K562 (cell line): ENCODE results near the gene ATG13. TPM values are rescaled to one million over a fixed set of nuclear protein-coding genes. Genes with fewer than 3 reads are reported as not detected.

Experiments used
- ATF2 ChIP-seq: sonication (generic); formaldehyde crosslinking; IDR thresholded peaks from 2 replicates; pipeline ENCODE4 v1.8.1; 2022; ENCODE audit warnings: missing genetic modification reagents
- CXXC5 ChIP-seq: fragments of 250-450 bp; sonication (Bioruptor Pico); IDR thresholded peaks from 2 replicates; pipeline ENCODE4 v1.8.0; 2022; ENCODE audit warnings: inconsistent platforms, mild to moderate bottlenecking, moderate library complexity
- FOXP4 ChIP-seq: sonication (generic); formaldehyde crosslinking; IDR thresholded peaks from 2 replicates; pipeline ENCODE4 v1.8.0; 2022; ENCODE audit warnings: mild to moderate bottlenecking, missing genetic modification reagents, borderline replicate concordance
- JUN ChIP-seq, 2 experiments: sonication (generic) in 1 of 2; formaldehyde crosslinking in 1 of 2; IDR thresholded peaks; 2 replicates each; pipeline versions ENCODE4 v1.6.1 to v1.8.0; 2012 to 2022; ENCODE audit warnings: borderline replicate concordance in 2 of 2, mild to moderate bottlenecking in 2 of 2, improper control_type of control experiment in 1 of 2, low read depth in 1 of 2, low read length in 1 of 2, missing genetic modification reagents in 1 of 2
- KDM5B ChIP-seq: fragments of 200-600 bp; sonication (generic); IDR thresholded peaks from 2 replicates; pipeline ENCODE4 v1.6.1; 2012; ENCODE audit warnings: low read depth, mild to moderate bottlenecking, moderate library complexity, low read length, control low read depth, inconsistent platforms; ENCODE audit not compliant: insufficient replicate concordance
- KLF13 ChIP-seq: fragments of 450-650 bp; IDR thresholded peaks from 2 replicates; pipeline ENCODE4 v1.6.1; 2016; ENCODE audit warnings: missing genetic modification characterization, low read depth, mild to moderate bottlenecking, missing compliant biosample characterization, moderate library complexity, borderline replicate concordance
- MYC ChIP-seq, 2 experiments: fragments of 250-450 bp in 1 of 2; sonication (Bioruptor Pico) in 1 of 2; IDR thresholded peaks; 2 replicates each; pipeline versions ENCODE4 v1.5.1 to v1.6.1; 2012 to 2021; ENCODE audit warnings: low read depth in 2 of 2, borderline replicate concordance in 1 of 2, improper control_type of control experiment in 1 of 2, low read length in 1 of 2, mild to moderate bottlenecking in 1 of 2, moderate library complexity in 1 of 2
- NFIC ChIP-seq: fragments of 450-650 bp; IDR thresholded peaks from 2 replicates; pipeline ENCODE4 v1.6.1; 2017; ENCODE audit warnings: mild to moderate bottlenecking, inconsistent platforms
- SMC3 ChIP-seq: conservative IDR thresholded peaks from 2 replicates; pipeline ENCODE4 v1.6.1; 2011; ENCODE audit warnings: low read depth, low read length, improper control_type of control experiment; ENCODE audit not compliant: insufficient read depth
- TAF1 ChIP-seq: IDR thresholded peaks from 2 replicates; pipeline ENCODE4 v1.6.1; 2011; ENCODE audit warnings: mild to moderate bottlenecking, low read length, moderate library complexity; ENCODE audit not compliant: insufficient read depth, control insufficient read depth, severe bottlenecking; ENCODE audit errors: extremely low read depth
- THRAP3 ChIP-seq: fragments of 450-650 bp; IDR thresholded peaks from 2 replicates; pipeline ENCODE4 v1.6.1; 2016; ENCODE audit warnings: mild to moderate bottlenecking, inconsistent platforms, borderline replicate concordance
- ZNF174 ChIP-seq: fragments of 250-450 bp; sonication (Bioruptor Pico); IDR thresholded peaks from 2 replicates; pipeline ENCODE4 v1.4.0; 2020; ENCODE audit warnings: mild to moderate bottlenecking
- ZNF274 ChIP-seq: IDR thresholded peaks from 2 replicates; pipeline ENCODE4 v1.6.1; 2011; ENCODE audit warnings: low read depth, mild to moderate bottlenecking, low read length, moderate library complexity, borderline replicate concordance
- ZNF561 ChIP-seq: fragments of 450-650 bp; formaldehyde crosslinking; conservative IDR thresholded peaks from 2 replicates; pipeline ENCODE4 v1.4.0; 2020; ENCODE audit warnings: mild to moderate bottlenecking, moderate library complexity
- ZNF609 ChIP-seq: sonication (generic); formaldehyde crosslinking; IDR thresholded peaks from 2 replicates; pipeline ENCODE4 v1.8.1; 2023; ENCODE audit warnings: missing genetic modification reagents, mild to moderate bottlenecking, borderline replicate concordance
- ZNF707 ChIP-seq: fragments of 250-450 bp; sonication (Bioruptor Pico); conservative IDR thresholded peaks from 2 replicates; pipeline ENCODE4 v1.8.0; 2022; ENCODE audit warnings: inconsistent platforms, mild to moderate bottlenecking, moderate library complexity
- polyA plus RNA-seq, 8 experiments: library from polyadenylated mRNA; depleted of rRNA in 4 of 8; stranded (reverse) in 5 of 8; unstranded in 3 of 8; fragments of >200 nt; fragmentation: Nextera tagmentation in 2 of 8; fragmentation: Illumina TruSeq in 1 of 8; extraction: Ambion mirVana in 2 of 8; extraction: Trizol in 1 of 8; gene quantifications; 2 replicates each; pipeline versions ENCODE4 v1.2.1 to v1.2.3, GENCODE V29; 2011 to 2014; ENCODE audit warnings: inconsistent platforms in 1 of 8, missing spikeins in 1 of 8
- total RNA-seq, 7 experiments: library from RNA; depleted of rRNA in 6 of 7; stranded (reverse); fragments of >200 nt in 6 of 7; fragmentation: Illumina TruSeq in 2 of 7; extraction: Trizol in 2 of 7; gene quantifications; 2 replicates each; pipeline versions ENCODE4 v1.2.1 to v1.2.3, GENCODE V29; 2011 to 2021; ENCODE audit warnings: low replicate concordance in 1 of 7

The ATG13 gene
- total and polyA plus RNA-seq, 9 of the 15 experiments (the other 6 are each of a cell fraction or from before 2014, with no cell fraction given) = 13.1 to 61.5 (median 36.5) TPM

- TF ChIP-seq ZNF609 (CRISPR knock-in tag) (no peak), ZNF561 (no peak), THRAP3 (no peak), JUN (IDR thresholded peaks at IDR 0.05; ENCODE audit: borderline replicate concordance, low read depth, low read length) (peak; percentile 41; the same call in 1 of the 2 replicates), JUN (CRISPR knock-in tag; IDR thresholded peaks at IDR 0.05; ENCODE audit: borderline replicate concordance) (no peak; the same call in 1 of the 2 replicates), SMC3 (no peak), NFIC (no peak; the same call in 1 of the 2 replicates), FOXP4 (CRISPR knock-in tag) (no peak), MYC (IDR thresholded peaks at IDR 0.05; ENCODE audit: low read depth, low read length) (peak; percentile 77), MYC (CRISPR knock-in tag; IDR thresholded peaks at IDR 0.05; ENCODE audit: borderline replicate concordance, low read depth) (no peak), ZNF274 (no peak), CXXC5 (CRISPR knock-in tag) (peak; percentile 89), ZNF707 (CRISPR knock-in tag) (no peak), KLF13 (no peak), ZNF174 (CRISPR knock-in tag) (no peak), KDM5B (peak; percentile 48), TAF1 (peak; percentile 89), ATF2 (CRISPR knock-in tag) (no peak)
These were observed 23.6 kb upstream of the ATG13 start, which contains the start of gene AMBRA1 (continued) for GRCh38 chr11:46593550-46594373.
